Measurements from ENCODE around the gene HEPACAM2.

The HEPACAM2 gene

GRCh38 chr7:93226310-93226709 is at the start of gene HEPACAM2:
Gene HEPACAM2 (minus strand): TSS chr7:93226469.
- peak; percentile 96 for DNase-seq

GRCh38 chr7:93265220-93265619 is 39.0 kb upstream of the HEPACAM2 start:
- no peak for DNase-seq

GRCh38 chr7:93262535-93262934 is 36.3 kb upstream of the HEPACAM2 start:
- no peak for DNase-seq

- no peak for DNase-seq
Measured at GRCh38 chr7:93258661-93259060, 32.4 kb upstream of the HEPACAM2 start.

- no peak for DNase-seq
Measured at GRCh38 chr7:93249491-93250148, 23.4 kb upstream of the HEPACAM2 start.

GRCh38 chr7:93245525-93246432 is 19.5 kb upstream of the HEPACAM2 start:
- DNase-seq: peak; percentile 66

- no peak for DNase-seq
Measured at GRCh38 chr7:93242106-93242505, 15.8 kb upstream of the HEPACAM2 start.

- no peak for DNase-seq
Measured at GRCh38 chr7:93239824-93240223, 13.6 kb upstream of the HEPACAM2 start.

GRCh38 chr7:93238748-93239147 is 12.5 kb upstream of the HEPACAM2 start:
- no peak for DNase-seq

- DNase-seq: no peak
Measured at GRCh38 chr7:93238131-93238530, 11.9 kb upstream of the HEPACAM2 start.

GRCh38 chr7:93235541-93235940 is 9.3 kb upstream of the HEPACAM2 start:
- DNase-seq: no peak

GRCh38 chr7:93232673-93233018 is 6.4 kb upstream of the HEPACAM2 start:
- peak; percentile 68 for DNase-seq

GRCh38 chr7:93231799-93232672 is 5.8 kb upstream of the HEPACAM2 start, which contains the start of gene VPS50:
Gene VPS50 (plus strand): TSS chr7:93232366. CDS start chr7:93232468, 102 bp downstream.
- peak; percentile 99 for DNase-seq

- DNase-seq: peak; percentile 50
Measured at GRCh38 chr7:93231259-93231658, 5.0 kb upstream of the HEPACAM2 start.

- DNase-seq: peak; percentile 90
Measured at GRCh38 chr7:93228302-93228701, 2.0 kb upstream of the HEPACAM2 start.

GRCh38 chr7:93219868-93220267 is 6.4 kb downstream of the HEPACAM2 start:
- DNase-seq: no peak

- DNase-seq: no peak
Measured at GRCh38 chr7:93218997-93219827, 7.1 kb downstream of the HEPACAM2 start.

- peak; percentile 10 for DNase-seq
Measured at GRCh38 chr7:93212881-93213280, 13.4 kb downstream of the HEPACAM2 start.

GRCh38 chr7:93211228-93211818 is 14.9 kb downstream of the HEPACAM2 start:
- no peak for DNase-seq

GRCh38 chr7:93205046-93205445 is 21.2 kb downstream of the HEPACAM2 start:
- peak; percentile 67 for DNase-seq

GRCh38 chr7:93203496-93203895 is 22.8 kb downstream of the HEPACAM2 start:
- DNase-seq: peak; percentile 97

Data from DMS53 (cell line).